Keratinocyte (primary cell): ENCODE results near the gene SOCS1. TPM values are rescaled to one million over a fixed set of nuclear protein-coding genes. Genes with fewer than 3 reads are reported as not detected.

Source experiments
- DNase-seq: peaks from one replicate; pipeline ENCODE4 v3.0.0-alpha.2; 2011; ENCODE audit warnings: low read depth, missing footprints, low spot score
- FAIRE-seq: peaks from 2 replicates; lab custom pipeline; 2011; peaks lifted over from hg19 to GRCh38; lab: Jason Lieb, UNC
- H2AFZ ChIP-seq: 2 replicates; pipeline ENCODE4 v1.6.0; 2012; ENCODE audit warnings: low read length, control low read depth, inconsistent platforms; ENCODE audit not compliant: control insufficient read depth
- H3K27ac ChIP-seq: 2 replicates; pipeline ENCODE4 v1.5.1; 2011; ENCODE audit warnings: low read length; ENCODE audit not compliant: control insufficient read depth, insufficient read depth
- H3K27me3 ChIP-seq: 3 replicates; pipeline ENCODE4 v1.6.0; 2011; ENCODE audit warnings: low read length; ENCODE audit not compliant: control insufficient read depth, insufficient read depth; ENCODE audit errors: extremely low read depth
- H3K36me3 ChIP-seq, 2 experiments: 2 replicates in 1 of 2; 3 replicates in 1 of 2; pipeline ENCODE4 v1.5.1; 2011; ENCODE audit warnings: low read length in 2 of 2, mild to moderate bottlenecking in 1 of 2; ENCODE audit not compliant: control insufficient read depth in 2 of 2, insufficient read depth in 2 of 2; ENCODE audit errors: extremely low read depth in 1 of 2
- H3K4me1 ChIP-seq: 3 replicates; pipeline ENCODE4 v1.5.1; 2011; ENCODE audit warnings: low read length; ENCODE audit not compliant: control insufficient read depth, insufficient read depth; ENCODE audit errors: extremely low read depth
- H3K4me2 ChIP-seq: 3 replicates; pipeline ENCODE4 v1.6.0; 2011; ENCODE audit warnings: low read depth, low read length; ENCODE audit not compliant: control insufficient read depth, insufficient read depth; ENCODE audit errors: extremely low read depth
- H3K4me3 ChIP-seq, 3 experiments: fragments of 200-600 bp in 1 of 3; sonication (generic) in 1 of 3; 2 replicates in 2 of 3; 3 replicates in 1 of 3; pipeline ENCODE4 v1.5.1; 2011 to 2016; ENCODE audit warnings: low read length in 3 of 3, mild to moderate bottlenecking in 3 of 3, control low read depth in 2 of 3, inconsistent platforms in 1 of 3, low read depth in 1 of 3, mixed read lengths in 1 of 3, mixed run types in 1 of 3, moderate library complexity in 1 of 3; ENCODE audit not compliant: control insufficient read depth in 2 of 3, insufficient read depth in 2 of 3; ENCODE audit errors: extremely low read depth in 1 of 3
- H3K79me2 ChIP-seq: 2 replicates; pipeline ENCODE4 v1.6.0; 2012; ENCODE audit warnings: low read length; ENCODE audit not compliant: control insufficient read depth, insufficient read depth
- H3K9ac ChIP-seq: 3 replicates; pipeline ENCODE4 v1.6.0; 2011; ENCODE audit warnings: low read length; ENCODE audit not compliant: control insufficient read depth, insufficient read depth; ENCODE audit errors: extremely low read depth
- H3K9me1 ChIP-seq: 3 replicates; pipeline ENCODE4 v1.6.0; 2011; ENCODE audit warnings: low read length; ENCODE audit not compliant: control insufficient read depth, insufficient read depth; ENCODE audit errors: extremely low read depth
- H3K9me3 ChIP-seq: 2 replicates; pipeline ENCODE4 v1.5.1; 2012; ENCODE audit warnings: low read depth, low read length; ENCODE audit not compliant: control insufficient read depth
- H4K20me1 ChIP-seq: 3 replicates; pipeline ENCODE4 v1.6.0; 2011; ENCODE audit warnings: low read length; ENCODE audit not compliant: control insufficient read depth, insufficient read depth; ENCODE audit errors: extremely low read depth
- EZH2 ChIP-seq: IDR thresholded peaks from one replicate; pipeline ENCODE4 v1.6.1; 2012; ENCODE audit warnings: inconsistent platforms, mild to moderate bottlenecking, low read length, moderate library complexity
- dilution Hi-C: fragments of 300-500 bp; cut with MboI; formaldehyde crosslinking; loops from one replicate; pipeline ENCODE4 v1.7.0; 2020; ENCODE audit warnings: low sequenced_read_pairs; ENCODE audit not compliant: extremely low pct_ligation_motif_present
- polyA plus RNA-seq, 5 experiments: library from polyadenylated mRNA; depleted of rRNA in 3 of 5; stranded (reverse) in 3 of 5; stranded (forward) in 1 of 5; unstranded in 1 of 5; fragments of >200 nt; gene quantifications; 1 replicate in 1 of 5; 2 replicates in 3 of 5; 3 replicates in 1 of 5; pipeline versions ENCODE4 v1.2.1 to v1.2.3, GENCODE V29; 2011 to 2012; ENCODE audit warnings: missing spikeins in 2 of 5, low read depth in 1 of 5, low replicate concordance in 1 of 5
- TF ChIP-seq, protein P1 (sequence below), 3 experiments: IDR thresholded peaks in 1 of 3; conservative IDR thresholded peaks in 1 of 3; optimal IDR thresholded peaks in 1 of 3; 2 replicates in 2 of 3; 3 replicates in 1 of 3; pipeline versions ENCODE3 to v1.5.1; 2011; ENCODE audit warnings: low read length in 3 of 3, mild to moderate bottlenecking in 3 of 3, moderate library complexity in 2 of 3, control low read depth in 1 of 3, inconsistent platforms in 1 of 3; ENCODE audit not compliant: insufficient read depth in 2 of 3; ENCODE audit errors: extremely low read depth in 1 of 3

SOCS1 gene
- polyA plus RNA-seq, 1 donor (not counting 4 experiments of a cell fraction or from before 2014, with no cell fraction given): 0.98 TPM

DNA sequence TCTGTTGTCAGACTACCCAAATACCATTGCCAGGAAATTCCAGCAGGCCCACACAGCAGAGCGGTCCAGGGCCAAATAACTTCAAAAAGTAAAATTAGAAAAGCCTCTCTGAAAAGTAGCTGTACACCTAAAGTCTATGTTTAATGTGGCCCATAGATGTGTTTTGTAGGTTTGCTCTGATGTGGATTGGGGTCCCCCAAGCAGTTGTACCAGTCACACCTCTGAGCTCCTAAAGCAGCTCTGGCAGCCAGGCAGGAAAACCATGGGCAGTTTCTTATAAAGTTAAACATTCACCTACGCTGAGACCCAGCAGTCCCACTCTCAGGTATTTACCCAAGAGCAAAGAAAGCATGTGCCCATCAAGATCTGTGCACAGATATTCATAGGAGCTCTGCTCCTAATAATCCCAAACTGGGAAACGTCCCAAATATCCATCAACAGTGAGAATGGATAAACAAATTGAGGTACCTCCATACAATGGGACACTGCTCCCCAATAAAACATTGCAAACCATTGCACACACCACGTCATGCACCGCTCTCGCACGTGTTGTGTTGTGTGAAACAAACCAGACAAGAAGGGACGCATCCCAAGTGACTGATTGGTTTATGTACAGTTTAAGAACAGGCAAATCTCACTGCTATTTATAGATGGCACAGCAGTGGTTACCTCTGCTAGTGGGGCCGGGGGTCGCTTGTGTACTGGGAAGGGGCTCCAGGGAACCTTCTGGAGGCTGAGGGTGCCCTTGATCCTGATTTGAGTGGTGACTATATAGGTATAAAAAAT is 40.9 kb upstream of the SOCS1 start:
- Histone ChIP-seq H3K9me1 (no peaks in the 10 kb centered on the region), H3K4me1 (peaks cover 11% of the 10 kb centered on the region), H3K27ac (no peak overlapping the region), H3K27me3 (no peaks in the 10 kb centered on the region), H3K36me3 (no peaks in the 10 kb centered on the region), H3K9ac (peak overlapping the region; percentile 48), H3K4me3 (peak overlapping the region in 2 of 3 experiments; percentile 5 to 15), H2AFZ (no peak overlapping the region), H4K20me1 (no peaks in the 10 kb centered on the region), H3K9me3 (no peaks in the 10 kb centered on the region), H3K79me2 (no peaks in the 10 kb centered on the region), H3K4me2 (peak overlapping the region; percentile 73)
- TF ChIP-seq, protein P1, sequence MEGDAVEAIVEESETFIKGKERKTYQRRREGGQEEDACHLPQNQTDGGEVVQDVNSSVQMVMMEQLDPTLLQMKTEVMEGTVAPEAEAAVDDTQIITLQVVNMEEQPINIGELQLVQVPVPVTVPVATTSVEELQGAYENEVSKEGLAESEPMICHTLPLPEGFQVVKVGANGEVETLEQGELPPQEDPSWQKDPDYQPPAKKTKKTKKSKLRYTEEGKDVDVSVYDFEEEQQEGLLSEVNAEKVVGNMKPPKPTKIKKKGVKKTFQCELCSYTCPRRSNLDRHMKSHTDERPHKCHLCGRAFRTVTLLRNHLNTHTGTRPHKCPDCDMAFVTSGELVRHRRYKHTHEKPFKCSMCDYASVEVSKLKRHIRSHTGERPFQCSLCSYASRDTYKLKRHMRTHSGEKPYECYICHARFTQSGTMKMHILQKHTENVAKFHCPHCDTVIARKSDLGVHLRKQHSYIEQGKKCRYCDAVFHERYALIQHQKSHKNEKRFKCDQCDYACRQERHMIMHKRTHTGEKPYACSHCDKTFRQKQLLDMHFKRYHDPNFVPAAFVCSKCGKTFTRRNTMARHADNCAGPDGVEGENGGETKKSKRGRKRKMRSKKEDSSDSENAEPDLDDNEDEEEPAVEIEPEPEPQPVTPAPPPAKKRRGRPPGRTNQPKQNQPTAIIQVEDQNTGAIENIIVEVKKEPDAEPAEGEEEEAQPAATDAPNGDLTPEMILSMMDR (optimal IDR thresholded peaks at IDR 0.05 in 1 of 3, IDR thresholded peaks at IDR 0.05 in 1 of 3, conservative IDR thresholded peaks at IDR 0.05 in 1 of 3; ENCODE audit: extremely low read depth in 1 of 3, insufficient read depth in 2 of 3, low read length in 3 of 3): no peak
- TF ChIP-seq EZH2: no peak
- DNase-seq (no peak), FAIRE-seq (no peak)
- dilution Hi-C loops: no loop called here

DNA sequence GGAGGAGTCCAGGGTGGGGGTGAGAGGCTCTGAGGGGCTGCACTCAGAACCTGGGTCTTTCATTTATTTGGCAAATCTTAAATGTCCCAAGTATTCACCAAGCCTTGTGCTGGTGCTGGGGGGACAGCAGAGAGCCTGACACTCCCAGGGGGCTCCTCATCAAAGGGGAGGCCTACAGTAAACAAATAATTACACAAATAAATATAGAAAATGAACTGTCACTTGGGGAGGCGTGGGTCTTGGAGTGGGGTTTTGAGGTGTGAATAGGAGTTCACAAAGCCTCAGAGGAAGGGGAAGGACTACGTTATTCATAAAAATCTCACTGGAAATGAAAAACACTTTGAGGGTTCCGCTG is 40.3 kb upstream of the SOCS1 start:
- TF ChIP-seq, protein P1 (optimal IDR thresholded peaks at IDR 0.05 in 1 of 3, IDR thresholded peaks at IDR 0.05 in 1 of 3, conservative IDR thresholded peaks at IDR 0.05 in 1 of 3; ENCODE audit: extremely low read depth in 1 of 3, insufficient read depth in 2 of 3, low read length in 3 of 3): no peak
- TF ChIP-seq EZH2: no peak
- no peak overlapping the region for H2AFZ ChIP-seq
- H4K20me1 ChIP-seq: no peaks in the 10 kb centered on the region
- H3K27me3 ChIP-seq: no peaks in the 10 kb centered on the region
- H3K79me2 ChIP-seq: no peaks in the 10 kb centered on the region
- no peak overlapping the region for H3K9ac ChIP-seq
- FAIRE-seq (no peak), DNase-seq (no peak)
- no peaks in the 10 kb centered on the region for H3K9me3 ChIP-seq
- H3K36me3 ChIP-seq: no peaks in the 10 kb centered on the region
- H3K4me1 ChIP-seq: peaks cover 11% of the 10 kb centered on the region
- H3K27ac ChIP-seq: no peak overlapping the region
- H3K9me1 ChIP-seq: no peaks in the 10 kb centered on the region
- H3K4me2 ChIP-seq: no peak overlapping the region
- dilution Hi-C loops: no loop called here
- no peak overlapping the region for H3K4me3 ChIP-seq
